Hypothalamus (tissue), 51 donors: ENCODE results near the gene USP7.
"Not testable (repeated sequence)": the region's sequence is repeated elsewhere in the genome, so short reads cannot be mapped to it uniquely, and the experiment has no call there.

ENCODE experiments used
- DNase-seq, 51 donors: peaks; one replicate each; lab custom pipeline; 2025; lab: John Stamatoyannopoulos, UW

The USP7 gene

DNA sequence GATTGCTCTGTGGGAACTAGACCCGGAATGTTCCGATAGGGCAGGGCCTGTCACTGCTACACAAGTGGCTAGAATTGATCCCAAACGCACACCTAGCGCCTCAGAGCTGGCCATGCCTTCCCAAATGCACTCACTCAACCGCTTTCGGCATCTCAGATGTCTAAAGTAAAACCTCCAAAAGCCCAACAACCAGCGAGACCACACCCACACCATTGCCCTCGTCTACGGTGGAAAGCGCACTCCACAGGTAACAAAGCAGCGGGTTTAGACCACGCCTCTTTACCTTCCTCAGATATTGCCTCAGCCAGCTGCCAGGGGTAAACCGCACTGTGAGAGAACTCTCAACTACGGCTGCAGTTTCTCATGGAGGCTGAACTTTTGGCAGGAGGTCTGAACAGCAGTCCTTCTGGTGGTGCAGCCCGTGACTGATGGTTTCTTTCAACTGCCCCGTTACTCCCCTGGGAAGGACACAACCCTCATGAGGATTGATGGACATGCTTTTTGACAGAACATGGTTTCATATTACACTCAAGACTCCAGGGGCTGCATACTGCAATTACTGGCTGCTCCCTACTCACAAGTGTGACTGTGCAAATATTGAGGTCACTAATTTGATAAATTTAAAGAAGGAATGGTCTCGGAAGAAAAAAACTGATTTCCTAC, 34.5 kb downstream of the USP7 start:
- no peak for DNase-seq

DNA sequence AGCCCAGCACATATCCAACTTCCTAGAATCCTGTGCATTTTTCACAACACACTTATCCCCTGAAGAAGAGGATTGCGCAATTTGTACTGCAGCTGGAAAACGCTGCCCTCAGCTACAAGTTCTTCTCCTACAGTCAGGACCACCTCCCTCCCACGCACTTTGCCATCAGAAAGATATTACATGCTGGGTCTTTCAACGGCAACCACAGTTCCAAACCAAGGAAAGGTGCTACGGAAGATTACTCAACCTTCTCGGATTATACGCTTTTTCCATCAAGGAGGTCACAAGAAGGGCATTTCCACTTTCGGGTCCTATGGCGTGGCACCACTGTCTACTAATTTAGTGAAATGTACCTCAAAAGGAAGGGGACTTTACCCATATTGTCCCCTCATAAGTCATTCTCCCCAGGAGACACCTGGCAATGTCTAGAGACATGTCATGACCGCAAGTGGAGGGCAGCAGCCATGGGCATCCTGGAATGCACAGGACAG, 35.2 kb downstream of the USP7 start:
- no peak for DNase-seq

DNA sequence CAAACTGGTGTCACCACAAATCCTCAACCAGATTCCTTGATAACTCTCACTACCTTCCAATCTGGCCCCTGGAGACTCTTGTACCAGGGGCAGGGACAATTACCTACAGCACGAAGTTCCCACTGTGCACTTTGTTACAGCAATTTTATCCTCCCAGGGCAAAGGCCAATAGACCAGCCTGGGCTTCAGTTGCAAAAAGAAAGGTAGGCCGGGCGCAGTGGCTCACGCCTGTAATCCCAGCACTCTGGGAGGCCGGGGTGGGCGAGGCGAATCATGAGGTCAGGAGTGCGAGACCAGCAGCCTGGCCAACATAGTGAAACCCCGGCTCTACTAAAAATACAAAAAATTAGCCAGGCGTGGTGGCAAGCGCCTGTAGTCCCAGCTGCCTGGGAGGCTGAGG, 36.9 kb downstream of the USP7 start:
- DNase-seq = no peak

DNA sequence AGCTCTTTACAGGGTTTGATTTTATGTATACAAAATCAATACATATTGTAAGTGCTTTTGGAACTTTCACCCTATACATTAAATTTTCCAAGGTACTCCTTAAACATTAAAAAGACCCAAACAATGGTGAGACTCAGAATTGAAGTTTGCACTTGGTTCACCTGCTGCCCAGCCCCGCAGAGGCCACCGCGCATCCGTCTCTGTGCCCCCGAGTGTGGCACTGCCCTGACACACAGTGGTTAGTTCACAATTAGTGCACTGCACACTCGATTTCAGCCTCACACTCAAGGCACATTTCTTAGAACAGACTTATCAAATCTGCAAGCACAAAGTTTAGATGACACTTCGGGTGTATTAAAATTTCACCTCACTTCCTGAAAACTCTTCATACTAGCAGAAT, 38.3 kb downstream of the USP7 start:
- DNase-seq = no peak

DNA sequence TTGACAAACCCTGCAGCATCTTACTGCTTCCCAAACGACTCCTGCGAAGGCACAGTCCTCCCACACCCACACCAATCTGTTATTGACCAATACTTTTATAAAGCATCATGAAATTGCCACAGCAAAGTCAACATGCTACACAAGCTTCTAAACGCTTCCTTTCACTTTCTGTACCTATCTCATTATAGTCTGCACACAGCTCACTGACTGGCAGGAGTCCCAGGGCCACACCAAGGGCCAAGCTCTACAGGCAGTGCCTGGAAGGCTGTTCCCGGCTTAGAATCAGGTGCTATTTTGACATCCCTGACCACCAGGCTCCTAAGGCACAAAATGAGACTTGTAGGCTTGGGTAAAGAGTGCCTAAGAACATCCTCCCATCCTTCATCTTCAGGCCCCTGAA, 39.5 kb downstream of the USP7 start:
- peak in 16 of 51 donors; percentile 4 to 42 (median 11) for DNase-seq

DNA sequence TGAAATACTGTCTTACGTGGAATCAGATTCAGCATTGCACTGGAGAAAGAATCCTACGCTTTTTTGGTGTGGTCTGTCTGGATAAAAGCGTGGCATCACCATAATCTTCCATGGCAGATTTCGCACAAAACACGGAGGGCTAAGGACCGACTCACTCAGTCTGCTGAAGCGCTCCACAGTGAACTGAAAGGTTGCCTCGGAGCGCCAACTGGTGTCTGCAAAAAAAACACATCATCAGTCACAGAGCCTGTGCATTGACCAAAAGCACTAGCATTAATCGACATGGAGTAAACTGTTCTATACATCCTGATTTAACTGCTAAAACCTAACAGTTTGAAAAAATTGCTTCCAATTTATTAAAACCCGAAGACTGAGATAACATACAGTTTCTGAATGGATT, 40.5 kb downstream of the USP7 start:
- DNase-seq = peak in 8 of 51 donors; percentile 4 to 24 (median 10)

DNA sequence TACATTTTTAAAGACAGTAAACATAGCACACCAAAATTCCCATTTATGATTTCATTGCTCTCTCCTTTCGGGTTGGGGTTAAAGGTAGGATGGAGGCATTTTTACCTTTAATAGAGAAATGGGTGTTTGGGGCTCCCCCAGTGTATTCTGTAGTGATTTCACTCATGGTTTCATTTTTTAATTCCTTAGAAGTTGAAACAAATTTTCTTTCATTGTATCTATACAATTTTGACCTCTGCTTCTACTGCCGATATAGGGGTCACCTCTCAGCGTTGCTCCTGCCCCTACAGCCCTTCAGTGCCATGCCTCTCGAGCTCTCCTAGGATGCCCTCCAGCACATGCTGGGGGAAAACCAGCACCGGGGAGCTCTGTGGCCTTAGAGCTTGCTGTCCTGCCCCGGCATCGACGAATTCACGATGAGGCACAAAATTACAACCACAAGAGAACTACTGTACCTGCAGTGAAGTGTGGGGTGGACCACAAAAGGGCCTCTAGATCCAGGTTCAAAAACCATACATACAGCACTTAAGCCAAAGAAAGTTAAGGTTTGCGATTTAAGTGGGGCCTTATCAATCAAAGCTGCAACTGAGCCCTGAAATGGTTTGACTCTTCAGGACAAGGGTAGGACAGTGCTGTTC, 42.2 kb downstream of the USP7 start:
- DNase-seq = no peak

DNA sequence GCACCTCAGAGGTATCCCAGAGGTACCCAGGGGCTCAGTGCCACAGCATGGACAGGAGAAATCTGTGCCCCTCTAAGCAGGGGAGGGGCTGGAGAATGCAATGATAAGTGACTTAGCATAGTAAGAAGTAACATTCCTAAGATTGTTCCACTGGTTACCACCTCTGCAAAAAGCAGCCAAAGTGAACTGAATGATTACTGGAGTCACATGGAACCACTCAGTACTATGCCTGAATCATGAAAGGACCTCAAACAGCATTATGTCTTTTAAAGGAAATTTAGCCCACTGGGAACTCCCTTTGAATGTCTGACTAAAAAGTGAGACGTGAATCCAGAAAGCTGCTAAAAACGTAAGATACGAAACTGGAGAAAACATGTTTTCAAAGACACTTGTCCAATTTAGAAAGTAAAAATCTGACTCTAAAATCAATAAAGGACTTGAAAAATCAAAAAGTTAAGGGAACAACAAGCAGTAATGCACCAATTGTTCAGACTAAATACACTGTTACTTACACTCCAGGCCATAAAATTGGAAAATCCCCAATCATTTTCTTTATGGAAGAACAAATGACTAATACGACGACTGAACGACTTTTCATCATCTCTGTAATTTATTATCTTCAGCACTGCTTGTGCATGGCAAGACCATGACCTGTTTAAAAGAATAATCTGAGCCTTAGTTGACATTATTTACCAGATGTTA, 42.9 kb downstream of the USP7 start:
- DNase-seq = no peak

DNA sequence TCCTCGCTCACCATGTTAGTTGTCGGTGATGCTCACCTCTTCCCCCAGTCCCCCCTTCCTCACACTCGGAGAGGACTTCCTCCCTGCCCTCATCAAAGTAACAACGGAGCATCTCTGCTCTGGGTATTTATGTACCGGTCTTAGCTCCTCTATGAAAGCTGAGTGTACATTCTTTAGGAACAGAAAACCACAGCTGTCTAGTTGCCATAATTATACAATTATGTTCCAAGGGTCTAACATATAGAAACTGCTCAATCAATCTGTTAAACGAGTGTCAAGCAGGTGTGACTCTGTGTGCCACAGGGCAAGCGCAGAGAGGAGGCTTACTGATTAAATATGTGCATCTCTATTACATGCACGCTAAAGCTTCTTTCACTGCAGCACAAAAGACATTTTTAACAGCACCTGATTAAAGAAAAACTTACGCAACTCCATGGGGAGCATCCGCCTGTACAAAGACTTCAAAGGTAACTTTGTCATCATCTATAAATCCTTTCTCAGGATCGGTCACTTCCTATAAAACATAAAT, 43.7 kb downstream of the USP7 start:
- DNase-seq = no peak

DNA sequence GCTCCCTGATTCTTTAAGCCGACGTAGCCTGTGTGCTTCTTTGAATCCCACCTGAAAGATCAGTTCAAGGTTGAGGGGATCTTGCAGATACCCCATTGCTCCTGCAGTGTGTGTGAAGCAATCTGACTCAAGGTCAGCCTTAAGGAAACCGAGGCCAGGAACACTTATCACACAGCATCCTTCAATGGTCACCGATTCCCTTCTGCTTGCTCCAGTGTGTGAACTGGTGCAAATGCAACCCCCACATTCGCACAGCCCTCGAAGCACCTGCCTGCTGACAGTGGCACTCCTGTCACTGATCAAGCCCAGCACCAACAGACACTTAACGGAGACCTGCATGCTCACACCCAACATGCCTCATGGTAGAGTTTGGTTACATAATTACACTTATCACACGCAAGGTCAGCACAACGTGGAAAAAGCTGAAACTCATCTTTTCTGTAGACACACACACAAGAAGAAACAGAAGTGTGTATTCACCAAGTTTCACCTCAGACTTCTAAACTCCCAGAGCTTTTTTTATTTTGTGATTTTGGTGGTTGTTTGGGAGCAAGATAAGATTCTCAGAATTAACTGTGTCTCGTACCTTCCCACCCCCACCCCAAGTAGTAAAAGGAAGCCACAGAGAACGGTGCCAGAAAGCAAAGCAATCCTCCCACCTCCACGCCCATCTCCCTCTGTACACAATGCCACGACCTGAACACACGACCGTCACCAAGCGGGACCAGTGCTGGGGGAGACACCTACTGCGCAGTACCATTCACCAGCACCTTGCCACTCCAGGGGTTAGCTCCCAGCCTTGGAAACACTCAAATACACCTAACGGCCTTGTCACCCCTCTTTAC, 44.4 kb downstream of the USP7 start:
- no peak for DNase-seq

DNA sequence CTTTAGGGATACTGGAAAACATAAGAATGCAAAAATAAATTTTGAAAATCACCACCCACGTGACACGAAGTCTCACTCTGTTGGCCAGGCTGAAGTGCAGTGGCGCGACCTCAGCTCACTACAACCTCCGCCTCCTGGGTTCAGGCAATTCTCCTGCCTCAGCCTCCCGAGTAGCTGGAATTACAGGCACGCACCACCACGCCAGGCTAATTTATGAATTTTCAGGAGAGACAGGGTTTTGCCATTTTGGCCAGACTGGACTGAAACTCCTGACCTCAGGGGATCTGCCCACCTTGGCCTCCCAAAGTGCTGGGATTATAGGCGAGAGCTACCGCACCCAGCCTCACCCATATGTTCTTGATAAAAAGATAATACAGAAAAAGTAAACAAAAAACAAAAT, 46.4 kb downstream of the USP7 start:
- DNase-seq = not testable (repeated sequence)

DNA sequence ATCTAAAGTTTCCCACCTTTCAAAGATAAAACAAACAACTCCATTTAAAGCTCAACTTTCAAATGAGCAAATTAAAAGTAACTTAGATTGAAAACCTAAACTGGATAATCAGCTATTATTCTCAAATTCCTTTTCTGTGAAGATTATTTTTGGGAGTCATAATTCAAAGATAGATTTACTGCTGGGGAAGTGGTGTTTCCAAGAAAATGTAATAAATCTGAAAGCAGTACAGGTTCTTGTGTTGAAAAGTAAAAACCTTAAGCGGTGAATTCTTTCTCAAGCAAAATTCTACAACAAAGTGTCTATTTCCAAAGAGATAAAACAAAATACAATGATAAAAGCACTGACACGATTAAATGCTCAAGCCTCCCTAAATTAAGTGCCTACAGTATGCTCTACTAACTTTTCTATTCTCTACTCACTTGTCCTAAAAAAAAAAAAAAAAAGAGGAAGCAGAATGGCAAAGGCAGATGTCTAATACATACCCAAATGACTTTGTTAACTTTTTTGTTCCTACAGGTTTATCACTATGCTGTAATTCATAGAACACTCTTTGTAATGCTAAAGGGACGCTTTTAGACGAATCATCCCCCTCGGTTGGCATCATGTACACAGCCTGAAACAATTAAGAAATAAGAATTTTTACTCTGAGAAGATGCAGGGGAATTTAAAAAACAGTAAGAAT, 47.0 kb downstream of the USP7 start:
- no peak for DNase-seq

DNA sequence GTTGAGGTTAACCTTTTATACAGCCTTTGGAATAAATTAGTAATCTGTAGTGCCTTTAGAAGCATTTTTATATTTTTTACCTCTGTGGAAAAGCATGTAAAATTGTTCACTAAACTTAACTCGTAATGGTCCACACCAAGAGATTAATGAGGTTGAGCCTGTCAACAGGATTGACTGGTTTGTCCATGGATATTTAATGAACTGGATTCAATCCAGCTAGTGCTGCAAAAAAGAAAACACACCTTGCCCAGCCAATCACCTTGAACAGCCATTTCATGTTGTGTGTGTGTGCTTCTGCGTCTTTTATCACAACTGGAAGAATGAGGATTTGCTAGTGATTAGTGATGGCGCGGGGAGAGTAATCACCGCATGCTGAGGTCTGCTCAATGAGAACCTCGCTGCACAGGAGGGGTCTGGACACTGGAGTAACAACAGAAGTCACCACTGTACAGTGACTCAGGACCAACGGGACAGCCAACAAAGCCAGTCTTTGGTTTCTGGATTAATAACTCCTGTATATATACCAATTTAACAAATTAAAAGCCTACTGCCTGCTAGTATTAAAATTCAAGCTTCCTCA, 47.9 kb downstream of the USP7 start:
- no peak for DNase-seq

DNA sequence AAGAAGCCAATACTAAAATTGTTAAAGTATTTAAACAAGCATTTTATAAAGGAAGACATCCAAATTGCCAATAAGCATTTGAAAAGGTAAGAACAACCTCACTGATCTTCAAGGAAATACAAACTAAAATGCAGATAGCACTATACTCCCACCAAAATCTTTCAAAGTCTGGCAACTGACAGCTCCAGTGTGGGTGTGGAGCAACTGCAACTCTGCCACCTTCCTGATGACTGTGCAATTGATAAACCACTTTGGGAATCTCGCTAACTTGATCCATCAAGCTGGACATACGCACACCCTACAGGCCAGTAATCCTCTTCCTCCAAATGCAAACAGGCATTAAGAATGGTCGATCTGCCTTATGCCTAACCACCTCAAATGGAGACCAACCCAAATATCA, 49.6 kb downstream of the USP7 start:
- DNase-seq = no peak

DNA sequence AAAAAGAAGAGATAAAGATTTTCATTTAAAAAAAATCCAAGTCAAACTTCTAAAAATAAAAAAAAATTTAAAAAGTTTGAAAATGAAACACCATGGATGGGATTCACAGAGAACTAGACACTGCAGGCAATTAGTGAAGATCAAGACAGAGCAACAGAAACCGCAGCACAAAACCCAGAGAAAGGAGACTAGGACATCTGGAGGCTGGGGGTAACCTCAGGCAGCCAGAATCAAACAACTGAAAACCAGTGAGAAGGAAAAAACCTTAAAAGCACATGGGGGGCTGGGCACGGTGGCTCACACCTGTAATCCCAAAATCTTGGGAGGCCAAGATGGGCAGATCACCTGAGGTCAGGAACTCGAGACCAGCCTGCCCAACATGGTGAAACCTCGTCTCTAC, 50.9 kb downstream of the USP7 start:
- DNase-seq = no peak

DNA sequence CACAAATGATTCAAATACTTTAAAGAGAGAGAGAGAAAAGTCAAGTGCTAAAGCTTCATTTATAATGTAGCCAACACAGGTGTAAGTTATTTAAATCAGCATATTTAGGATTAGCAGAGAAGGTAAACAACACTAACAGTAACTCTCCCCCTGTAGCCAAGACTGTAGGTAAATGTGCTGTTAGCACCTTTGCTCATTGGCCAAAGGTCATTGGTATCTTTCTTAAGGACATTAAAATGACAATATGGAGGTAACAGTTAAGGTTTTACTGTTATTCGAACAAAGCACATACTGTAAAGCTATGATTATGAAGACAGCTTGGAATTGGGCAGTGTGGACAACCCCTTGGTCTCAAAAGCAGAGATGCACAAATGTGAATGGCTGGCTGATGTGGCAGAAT, 52.9 kb downstream of the USP7 start:
- DNase-seq = no peak

DNA sequence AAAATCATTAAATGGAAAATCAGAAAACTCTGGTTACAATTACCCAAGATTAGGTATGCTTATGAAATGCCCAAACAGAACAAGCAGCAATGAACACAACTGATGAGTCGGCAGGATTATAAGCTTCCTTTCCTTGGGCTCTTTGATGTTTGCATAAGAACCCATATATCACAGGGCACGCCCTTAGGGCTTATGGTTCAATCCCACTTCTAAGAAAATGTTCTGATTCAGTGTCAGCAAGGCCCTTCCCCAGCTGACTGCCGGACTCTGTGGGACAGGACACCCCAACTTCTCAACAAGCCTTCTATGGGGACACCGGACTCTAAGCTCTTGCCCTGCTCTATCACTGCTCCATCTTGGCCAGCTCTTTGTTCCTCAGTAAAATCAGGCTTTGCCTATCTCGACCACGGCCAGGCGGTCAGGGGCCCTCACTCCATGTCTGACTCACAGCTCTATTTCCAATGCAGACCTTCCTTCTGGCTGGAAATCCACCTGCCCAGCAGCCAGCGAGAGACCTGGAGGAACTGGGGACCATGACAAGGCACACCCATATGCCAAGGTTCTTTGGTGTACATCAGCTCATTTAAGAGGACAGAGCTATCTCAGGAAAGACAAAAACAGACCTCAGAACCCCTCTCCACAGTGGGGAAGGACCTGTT, 54.8 kb downstream of the USP7 start:
- DNase-seq = no peak

DNA sequence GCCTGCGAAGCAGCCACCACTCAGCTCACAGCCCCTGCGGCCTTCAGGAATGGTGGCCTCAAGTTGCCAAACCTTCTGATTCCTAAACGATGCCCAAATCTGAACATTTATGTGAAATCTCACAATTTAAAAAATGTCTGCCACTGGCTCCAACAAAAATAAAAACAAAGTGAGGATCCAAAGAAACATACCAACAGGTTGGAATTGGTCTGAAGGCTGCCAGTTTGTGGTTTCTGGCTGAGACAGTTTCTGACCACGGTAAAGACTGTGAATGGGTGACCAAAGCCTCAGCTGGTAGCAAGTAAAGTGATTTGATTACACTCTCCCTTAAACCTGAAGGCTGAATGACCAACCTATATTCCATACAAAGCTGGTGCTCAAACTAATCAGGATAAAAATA, 56.6 kb downstream of the USP7 start:
- DNase-seq = no peak
